ENCODE results near the gene AATF.

Gene AATF

GRCh38 chr17:36999471-36999870 is 50.7 kb downstream of the AATF start:
- DNase-seq (ENCODE audit: extremely low read depth, low read depth) = no peak
- no peak for TF ChIP-seq CTCF (IDR thresholded peaks at IDR 0.05; ENCODE audit: low read depth, low read length, missing control alignments)
- no peak overlapping the region for H3K4me3 ChIP-seq (replicated peaks; ENCODE audit: low read depth, low read length)

- no peak overlapping the region for H3K4me3 ChIP-seq (replicated peaks; ENCODE audit: low read depth, low read length)
- no peak for TF ChIP-seq CTCF (IDR thresholded peaks at IDR 0.05; ENCODE audit: low read depth, low read length, missing control alignments)
These were observed 68.0 kb downstream of the AATF start for GRCh38 chr17:37016780-37017179.

DNA sequence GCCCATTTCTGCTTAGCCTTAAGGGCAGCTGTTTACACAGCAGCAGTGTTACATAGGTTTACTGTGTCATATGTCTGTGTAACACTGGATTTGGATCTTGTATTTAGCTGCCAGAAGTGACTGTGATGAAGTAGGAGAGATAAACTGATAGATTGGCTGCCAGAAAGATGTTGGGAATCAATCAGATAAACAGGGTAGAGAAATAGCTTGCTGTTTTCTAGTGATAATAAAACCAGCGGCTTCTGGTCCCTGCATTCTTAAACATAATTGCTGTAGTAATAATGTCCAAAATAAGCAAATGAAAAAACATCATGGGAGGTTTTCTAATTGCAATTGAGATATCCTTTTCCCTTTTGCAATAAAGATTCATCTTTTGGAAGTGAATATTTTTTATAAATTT is 68.7 kb downstream of the AATF start:
- no peak for DNase-seq (ENCODE audit: extremely low read depth, low read depth)
- TF ChIP-seq CTCF (IDR thresholded peaks at IDR 0.05; ENCODE audit: low read depth, low read length, missing control alignments) = no peak

More at GRCh38 chr17:37016780-37017179, 68.0 kb downstream of the AATF start:
- no peak for DNase-seq (ENCODE audit: extremely low read depth, low read depth)

GRCh38 chr17:37019117-37019740 is 70.5 kb downstream of the AATF start:
- H3K4me3 ChIP-seq (replicated peaks; ENCODE audit: low read depth, low read length) = no peak overlapping the region
- DNase-seq (ENCODE audit: extremely low read depth, low read depth) = no peak

More for the DNA sequence above, 68.7 kb downstream of the AATF start:
- H3K4me3 ChIP-seq (replicated peaks; ENCODE audit: low read depth, low read length) = no peak overlapping the region

DNA sequence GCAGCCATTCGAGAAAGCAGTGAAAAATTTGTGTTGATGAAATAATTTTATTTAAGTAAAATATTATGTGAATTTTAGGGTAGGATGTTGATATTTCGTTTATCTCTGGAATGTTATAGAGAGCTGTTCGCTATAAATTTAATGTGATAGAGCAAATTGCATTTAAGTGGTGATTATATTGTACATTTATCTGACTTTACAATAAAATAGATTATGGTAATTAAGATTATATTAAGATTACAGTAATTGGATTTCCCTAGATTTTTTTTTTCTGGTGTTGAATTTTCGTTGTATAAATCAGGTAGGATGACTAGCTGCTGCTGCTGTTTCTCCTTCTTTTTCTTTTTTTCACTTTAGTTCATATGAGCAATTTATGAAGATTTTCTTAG is 71.0 kb downstream of the AATF start:
- DNase-seq (ENCODE audit: extremely low read depth, low read depth) = no peak
- no peak overlapping the region for H3K4me3 ChIP-seq (replicated peaks; ENCODE audit: low read depth, low read length)
- no peak for TF ChIP-seq CTCF (IDR thresholded peaks at IDR 0.05; ENCODE audit: low read depth, low read length, missing control alignments)

More at GRCh38 chr17:37019117-37019740, 70.5 kb downstream of the AATF start:
- TF ChIP-seq CTCF (IDR thresholded peaks at IDR 0.05; ENCODE audit: low read depth, low read length, missing control alignments) = no peak

DNA sequence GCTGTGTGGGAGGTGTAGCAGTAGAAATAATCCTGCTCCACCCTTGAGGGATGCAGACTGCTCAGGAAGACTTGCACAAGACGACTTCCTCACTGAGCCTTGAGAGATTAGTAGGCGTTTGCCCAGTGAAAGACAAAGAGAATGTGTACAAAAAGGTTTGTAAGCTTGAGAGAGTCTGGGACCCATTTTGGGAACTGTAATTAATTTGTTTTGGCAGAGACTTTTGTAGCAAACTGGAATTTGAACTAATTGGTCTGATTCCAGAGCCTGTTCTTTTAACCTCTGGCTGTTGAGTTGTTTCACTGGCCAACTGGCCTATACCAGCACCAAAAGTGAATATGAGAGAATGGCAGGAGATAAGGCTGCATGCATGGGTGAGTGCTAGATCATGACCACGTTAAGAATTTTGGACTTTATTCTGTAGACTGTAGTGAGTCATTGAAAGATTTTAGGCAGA is 75.5 kb downstream of the AATF start:
- DNase-seq (ENCODE audit: extremely low read depth, low read depth) = no peak
- no peak for TF ChIP-seq CTCF (IDR thresholded peaks at IDR 0.05; ENCODE audit: low read depth, low read length, missing control alignments)
- no peak overlapping the region for H3K4me3 ChIP-seq (replicated peaks; ENCODE audit: low read depth, low read length)

- no peak for TF ChIP-seq CTCF (IDR thresholded peaks at IDR 0.05; ENCODE audit: low read depth, low read length, missing control alignments)
- H3K4me3 ChIP-seq (replicated peaks; ENCODE audit: low read depth, low read length) = no peak overlapping the region
- no peak for DNase-seq (ENCODE audit: extremely low read depth, low read depth)
These were observed 76.5 kb downstream of the AATF start for GRCh38 chr17:37025238-37025637.

Data from HFF-Myc (cell line).